ENCODE measurements around the gene VMP1. TPM values are rescaled to one million over a fixed set of nuclear protein-coding genes. Genes with fewer than 3 reads are reported as not detected.
"Not testable (repeated sequence)": the region's sequence is repeated elsewhere in the genome, so short reads cannot be mapped to it uniquely, and the experiment has no call there.

The VMP1 gene
- total RNA-seq, 2 donors from 2014 or later, result 48.0 to 63.4 TPM

DNA sequence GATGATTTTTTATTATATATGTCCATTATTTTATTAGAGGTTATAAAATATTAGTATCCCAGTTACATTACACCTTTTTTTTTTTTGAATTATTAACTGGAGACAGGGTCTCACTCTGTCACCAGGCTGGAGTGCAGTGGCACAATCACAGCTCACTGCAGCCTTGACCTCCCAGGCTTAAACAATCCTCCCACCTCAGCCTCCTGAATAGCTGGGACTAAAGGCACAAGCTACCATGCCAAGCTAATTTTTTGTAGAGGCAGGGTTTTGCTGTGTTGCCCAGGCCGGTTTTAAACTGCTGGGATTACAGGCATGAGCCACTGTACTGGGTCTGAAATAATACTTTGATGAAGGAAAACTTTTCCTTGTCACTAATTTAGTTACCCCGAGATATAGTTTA lies 63.6 kb downstream of the VMP1 start:
- no peak overlapping the region for H3K4me3 ChIP-seq
- peaks cover 27% of the 10 kb centered on the region for H3K36me3 ChIP-seq
- TF ChIP-seq, protein P1, sequence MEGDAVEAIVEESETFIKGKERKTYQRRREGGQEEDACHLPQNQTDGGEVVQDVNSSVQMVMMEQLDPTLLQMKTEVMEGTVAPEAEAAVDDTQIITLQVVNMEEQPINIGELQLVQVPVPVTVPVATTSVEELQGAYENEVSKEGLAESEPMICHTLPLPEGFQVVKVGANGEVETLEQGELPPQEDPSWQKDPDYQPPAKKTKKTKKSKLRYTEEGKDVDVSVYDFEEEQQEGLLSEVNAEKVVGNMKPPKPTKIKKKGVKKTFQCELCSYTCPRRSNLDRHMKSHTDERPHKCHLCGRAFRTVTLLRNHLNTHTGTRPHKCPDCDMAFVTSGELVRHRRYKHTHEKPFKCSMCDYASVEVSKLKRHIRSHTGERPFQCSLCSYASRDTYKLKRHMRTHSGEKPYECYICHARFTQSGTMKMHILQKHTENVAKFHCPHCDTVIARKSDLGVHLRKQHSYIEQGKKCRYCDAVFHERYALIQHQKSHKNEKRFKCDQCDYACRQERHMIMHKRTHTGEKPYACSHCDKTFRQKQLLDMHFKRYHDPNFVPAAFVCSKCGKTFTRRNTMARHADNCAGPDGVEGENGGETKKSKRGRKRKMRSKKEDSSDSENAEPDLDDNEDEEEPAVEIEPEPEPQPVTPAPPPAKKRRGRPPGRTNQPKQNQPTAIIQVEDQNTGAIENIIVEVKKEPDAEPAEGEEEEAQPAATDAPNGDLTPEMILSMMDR (IDR thresholded peaks at IDR 0.05), result no peak
- H3K27me3 ChIP-seq, result no peaks in the 10 kb centered on the region
- no peaks in the 10 kb centered on the region for H3K4me1 ChIP-seq
- no peak overlapping the region for H3K27ac ChIP-seq
- H3K9me3 ChIP-seq, result no peaks in the 10 kb centered on the region
- DNase-seq (ENCODE audit: low spot score), result no peak

DNA sequence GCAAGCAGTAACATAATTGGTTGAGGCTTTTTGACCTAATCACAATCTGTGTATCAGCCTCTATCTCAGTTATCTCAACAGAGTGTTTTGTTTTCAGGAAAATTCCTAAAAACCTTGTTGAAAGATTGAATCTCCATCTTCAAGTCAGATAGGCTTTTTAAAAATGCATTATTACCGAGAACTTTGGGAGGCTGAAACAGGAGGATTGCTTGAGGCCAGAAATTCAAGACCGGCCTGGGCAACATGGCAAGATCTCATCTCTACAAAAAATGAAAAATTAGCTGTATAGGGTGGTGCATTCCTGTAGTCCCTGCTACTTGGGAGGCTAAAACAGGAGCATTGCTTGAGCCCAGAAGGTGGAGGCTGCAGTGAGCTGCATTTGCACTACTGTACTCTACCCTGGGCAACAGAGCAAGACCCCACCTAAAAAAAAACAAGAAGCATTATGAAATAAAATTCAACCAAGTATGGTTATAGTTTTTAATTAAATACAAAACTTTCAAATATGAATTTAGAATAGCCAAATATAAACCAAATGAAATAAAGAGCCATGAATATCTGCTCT lies 68.4 kb downstream of the VMP1 start:
- no peak overlapping the region for H3K27ac ChIP-seq
- TF ChIP-seq, protein P1 (IDR thresholded peaks at IDR 0.05), result no peak
- H3K4me3 ChIP-seq, result no peak overlapping the region
- H3K9me3 ChIP-seq, result peaks cover 0 to 4% of the 10 kb centered on the region in 2 donors
- peaks cover 34% of the 10 kb centered on the region for H3K36me3 ChIP-seq
- no peaks in the 10 kb centered on the region for H3K4me1 ChIP-seq
- H3K27me3 ChIP-seq, result no peaks in the 10 kb centered on the region
- DNase-seq (ENCODE audit: low spot score), result no peak

DNA sequence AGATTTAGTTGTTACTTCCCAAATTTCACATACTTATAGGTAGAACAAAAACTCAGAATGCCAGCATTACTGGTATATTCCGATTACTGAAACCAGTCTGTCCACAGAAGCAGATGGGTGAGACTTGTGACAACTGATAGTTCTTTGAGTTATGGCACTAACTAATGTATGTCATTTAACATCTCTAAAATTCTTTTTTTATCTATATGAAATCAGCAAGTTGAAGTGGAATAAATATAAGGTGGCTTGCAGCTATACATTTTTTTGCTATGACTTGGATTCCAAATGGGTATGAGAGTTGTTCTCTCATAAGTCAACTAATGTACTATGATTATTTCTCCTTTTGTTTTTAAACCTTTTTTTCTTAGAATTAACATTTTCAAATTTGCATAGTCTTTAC lies 69.1 kb downstream of the VMP1 start:
- TF ChIP-seq, protein P1 (IDR thresholded peaks at IDR 0.05), result no peak
- Histone ChIP-seq H3K27me3 (peaks cover 0 to 4% of the 10 kb centered on the region in 2 donors), H3K36me3 (peaks cover 34% of the 10 kb centered on the region), H3K9me3 (peaks cover 0 to 4% of the 10 kb centered on the region in 2 donors), H3K4me3 (no peak overlapping the region), H3K27ac (no peak overlapping the region), H3K4me1 (no peaks in the 10 kb centered on the region)
- DNase-seq (ENCODE audit: low spot score), result no peak

DNA sequence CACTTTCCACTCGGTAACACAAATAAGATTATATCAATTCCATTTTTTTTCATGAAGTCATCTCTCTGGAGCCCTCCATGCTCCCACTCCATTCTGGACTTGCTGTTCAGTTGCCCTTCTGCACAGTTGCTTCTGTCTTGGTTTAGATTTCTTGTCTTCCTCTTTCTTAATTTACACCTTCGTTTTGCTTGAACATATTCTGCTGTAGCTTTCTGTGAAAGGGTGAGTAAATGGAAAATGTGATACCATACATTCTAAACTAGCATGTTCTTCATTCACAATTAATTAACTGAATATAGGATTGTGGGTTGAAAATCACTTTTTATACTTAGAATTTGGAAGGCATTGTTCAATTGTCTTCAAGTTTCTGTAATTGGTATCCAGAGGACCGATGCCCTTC lies 69.6 kb downstream of the VMP1 start:
- Histone ChIP-seq H3K36me3 (peaks cover 34% of the 10 kb centered on the region), H3K4me1 (no peaks in the 10 kb centered on the region), H3K27me3 (peaks cover 0 to 5% of the 10 kb centered on the region in 2 donors), H3K27ac (no peak overlapping the region), H3K9me3 (peaks cover 0 to 4% of the 10 kb centered on the region in 2 donors), H3K4me3 (no peak overlapping the region)
- TF ChIP-seq, protein P1 (IDR thresholded peaks at IDR 0.05), result no peak
- no peak for DNase-seq (ENCODE audit: low spot score)

DNA sequence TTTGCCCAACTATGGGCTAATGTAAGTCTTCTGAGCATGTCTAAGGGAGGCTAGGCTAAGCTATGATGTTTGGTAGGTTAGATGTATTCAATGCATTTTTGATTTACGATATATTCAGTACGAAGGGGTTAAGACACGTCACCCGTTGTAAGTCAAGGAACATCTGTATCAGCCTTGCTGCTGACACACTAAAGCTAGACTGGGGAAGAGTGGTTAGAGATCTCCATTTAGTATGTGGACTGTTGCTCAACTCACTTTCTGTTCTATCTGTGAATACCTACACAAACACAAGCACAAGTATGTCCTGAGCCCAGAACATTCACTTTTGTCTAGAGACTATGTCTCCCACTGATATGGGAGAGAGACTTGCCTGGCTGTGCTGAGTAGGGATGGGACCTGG lies 71.5 kb downstream of the VMP1 start:
- Histone ChIP-seq H3K36me3 (peaks cover 33% of the 10 kb centered on the region), H3K4me1 (peaks cover 0 to 14% of the 10 kb centered on the region in 2 donors), H3K27me3 (peaks cover 0 to 5% of the 10 kb centered on the region in 2 donors), H3K9me3 (peaks cover 0 to 4% of the 10 kb centered on the region in 2 donors), H3K4me3 (no peak overlapping the region), H3K27ac (no peak overlapping the region)
- DNase-seq (ENCODE audit: low spot score), result no peak
- TF ChIP-seq, protein P1 (IDR thresholded peaks at IDR 0.05), result no peak

DNA sequence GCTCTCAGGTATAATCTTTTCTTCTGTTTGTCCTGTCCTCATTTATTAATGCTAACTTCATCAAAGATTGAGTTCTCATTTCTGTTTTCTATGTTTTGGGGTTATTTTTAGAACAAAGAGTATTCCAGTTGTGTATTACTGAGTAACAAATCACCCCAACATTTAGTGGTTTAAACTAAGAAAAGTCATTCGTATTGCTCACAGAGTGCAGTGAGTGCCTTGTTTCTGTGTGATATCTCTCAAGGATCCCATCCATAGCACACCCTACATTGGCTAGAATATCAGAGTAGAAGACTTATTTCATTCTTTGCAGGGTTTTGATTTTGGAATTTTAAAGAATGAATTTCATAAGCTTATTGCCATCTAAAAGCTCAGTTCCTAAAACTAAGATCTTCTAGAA lies 72.1 kb downstream of the VMP1 start:
- peaks cover 0 to 5% of the 10 kb centered on the region in 2 donors for H3K27me3 ChIP-seq
- no peak overlapping the region for H3K4me3 ChIP-seq
- DNase-seq (ENCODE audit: low spot score), result no peak
- H3K4me1 ChIP-seq, result peaks cover 0 to 19% of the 10 kb centered on the region in 2 donors
- peaks cover 28% of the 10 kb centered on the region for H3K36me3 ChIP-seq
- no peak overlapping the region for H3K27ac ChIP-seq
- H3K9me3 ChIP-seq, result peaks cover 0 to 4% of the 10 kb centered on the region in 2 donors
- TF ChIP-seq, protein P1 (IDR thresholded peaks at IDR 0.05), result no peak

DNA sequence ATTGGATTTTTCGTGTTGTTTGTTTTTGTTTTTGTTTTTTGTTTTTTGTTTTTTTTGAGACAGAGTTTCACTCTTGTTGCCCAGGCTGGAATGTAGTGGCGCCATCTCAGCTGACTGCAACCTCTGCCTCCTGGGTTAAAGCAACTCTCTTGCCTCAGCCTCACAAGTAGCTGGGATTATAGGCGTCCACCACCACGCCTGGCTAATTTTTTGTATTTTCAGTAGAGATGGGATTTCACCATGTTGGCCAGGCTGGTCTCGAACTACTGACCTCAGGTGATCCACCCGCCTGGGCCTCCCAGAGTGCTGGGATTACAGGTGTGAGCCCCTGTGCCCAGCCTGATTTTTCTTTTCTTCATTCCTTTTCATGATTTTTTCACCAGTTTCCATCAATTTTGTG lies 73.1 kb downstream of the VMP1 start:
- not testable (repeated sequence) for H3K9me3 ChIP-seq; H3K27ac ChIP-seq; H3K27me3 ChIP-seq; H3K4me3 ChIP-seq; DNase-seq (ENCODE audit: low spot score)
- peaks cover 0 to 26% of the 10 kb centered on the region in 2 donors for H3K4me1 ChIP-seq
- H3K36me3 ChIP-seq, result peaks cover 18% of the 10 kb centered on the region
